ENCODE data around the gene ROBO1. TPM values are rescaled to one million over a fixed set of nuclear protein-coding genes. Genes with fewer than 3 reads are reported as not detected.

Gene ROBO1
- total RNA-seq, 1 donor from 2014 or later: 0.11 TPM

GRCh38 chr3:79019137-79019923 lies 748.5 kb downstream of the ROBO1 start:
- intact Hi-C loops (cut with micrococcal nuclease): no loop called here

GRCh38 chr3:79018671-79019136 lies 749.1 kb downstream of the ROBO1 start:
- intact Hi-C loops (cut with micrococcal nuclease): no loop called here

DNA sequence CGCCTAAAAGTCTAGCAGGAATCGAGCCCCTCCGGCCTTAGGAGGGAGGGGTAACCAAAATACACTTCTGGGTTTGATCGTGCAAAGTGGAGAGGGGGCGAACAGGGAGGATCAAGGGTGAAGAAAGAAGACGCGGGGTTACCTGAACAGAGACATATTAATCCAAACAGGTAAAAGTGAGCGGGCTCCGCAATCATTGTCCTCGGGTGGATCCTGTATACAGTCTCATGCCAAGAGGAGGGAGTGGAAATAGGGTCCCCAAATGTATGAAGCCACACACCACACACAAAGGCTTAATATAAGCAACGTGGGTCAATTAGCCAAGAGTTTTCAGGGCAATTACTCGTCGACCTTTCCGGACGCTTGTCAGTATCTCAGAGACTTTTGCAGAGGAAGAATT lies 749.5 kb downstream of the ROBO1 start:
- intact Hi-C loops (cut with micrococcal nuclease): no loop called here

DNA sequence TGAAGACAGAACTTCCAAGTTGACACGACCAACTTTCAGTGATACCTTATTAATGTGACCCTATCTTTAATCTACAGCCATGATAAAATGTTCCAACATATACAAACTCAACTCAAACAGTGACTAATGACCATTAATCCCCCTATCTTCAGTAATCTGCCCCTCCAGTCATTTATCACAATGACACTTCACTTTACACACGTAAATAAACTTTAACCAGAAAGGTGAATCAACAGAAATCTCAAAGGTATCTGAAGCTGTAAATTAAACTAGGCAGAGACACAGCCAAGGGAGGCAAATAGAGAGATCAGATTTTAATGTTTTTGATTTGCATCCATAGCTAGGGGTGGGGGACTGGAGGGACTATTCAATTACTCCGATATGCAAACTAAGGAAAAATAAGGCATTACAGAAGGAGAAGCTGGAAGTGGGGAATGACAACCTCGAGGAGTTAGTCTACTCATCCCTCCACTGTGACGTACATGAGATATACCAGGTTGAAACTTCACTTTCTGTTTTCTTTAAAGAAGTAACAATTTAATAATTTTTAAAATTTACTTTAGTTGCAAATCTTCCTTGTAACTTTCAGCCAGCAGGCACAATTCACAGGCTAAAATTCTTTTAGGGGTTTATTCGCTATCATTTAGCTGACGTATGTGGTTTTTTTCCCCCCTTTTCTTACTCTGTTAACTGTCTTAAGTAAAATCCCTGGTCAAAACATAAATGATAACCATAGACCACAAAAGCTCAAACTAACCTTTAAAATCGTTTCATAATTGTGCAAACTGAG lies 751.0 kb downstream of the ROBO1 start:
- intact Hi-C loops (cut with micrococcal nuclease): no loop called here

DNA sequence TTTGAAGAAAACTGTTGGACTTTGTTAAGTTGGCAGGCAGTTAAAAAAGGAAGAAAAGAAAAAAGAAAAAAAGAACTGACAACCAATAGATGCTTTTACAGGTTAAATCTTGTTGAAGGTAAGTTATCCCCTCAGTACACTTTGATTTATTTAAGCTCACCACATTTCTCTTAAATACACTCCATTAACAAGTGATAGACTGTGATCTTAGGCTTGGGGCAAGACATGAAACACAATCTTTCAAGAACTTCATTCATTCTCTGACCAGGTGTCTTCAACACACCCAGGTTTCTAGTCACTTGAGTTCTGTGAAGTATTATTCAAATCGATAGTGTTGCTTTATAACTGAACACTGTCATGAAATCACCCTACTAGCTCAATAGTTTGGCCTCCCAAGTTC lies 751.9 kb downstream of the ROBO1 start:
- intact Hi-C loops (cut with micrococcal nuclease): no loop called here

GRCh38 chr3:79012946-79013362 lies 754.8 kb downstream of the ROBO1 start:
- intact Hi-C loops (cut with micrococcal nuclease): no loop called here

GRCh38 chr3:79012530-79012913 lies 755.3 kb downstream of the ROBO1 start:
- intact Hi-C loops (cut with micrococcal nuclease): no loop called here

GRCh38 chr3:79011821-79012529 lies 755.8 kb downstream of the ROBO1 start:
- intact Hi-C loops (cut with micrococcal nuclease): no loop called here

DNA sequence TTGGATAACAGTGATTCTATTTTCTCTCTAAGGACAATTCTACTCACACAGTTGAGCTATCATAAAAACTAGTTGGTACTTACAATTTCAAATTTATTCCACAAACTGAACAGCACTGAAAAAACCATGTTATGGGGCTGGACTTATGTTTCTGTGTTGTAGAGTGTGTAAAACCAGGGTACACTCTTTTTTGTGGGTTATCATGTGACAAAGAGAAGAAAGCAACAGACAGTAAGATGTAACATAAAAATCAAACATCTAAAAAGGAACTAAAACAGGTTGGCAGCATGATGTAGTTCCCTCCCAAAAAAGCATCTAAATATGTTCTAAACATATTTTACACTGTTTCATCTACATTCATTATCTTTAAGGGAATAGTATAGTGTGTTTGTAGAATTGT lies 757.9 kb downstream of the ROBO1 start:
- intact Hi-C loops (cut with micrococcal nuclease): no loop called here

- intact Hi-C loops (cut with micrococcal nuclease): no loop called here
These were observed 761.7 kb downstream of the ROBO1 start for GRCh38 chr3:79006077-79006476.

GRCh38 chr3:79005084-79005483 lies 762.7 kb downstream of the ROBO1 start:
- intact Hi-C loops (cut with micrococcal nuclease): no loop called here

- intact Hi-C loops (cut with micrococcal nuclease): no loop called here
These were observed 763.8 kb downstream of the ROBO1 start for GRCh38 chr3:79003994-79004393.

GRCh38 chr3:79002465-79003372 lies 765.1 kb downstream of the ROBO1 start:
- intact Hi-C loops (cut with micrococcal nuclease): no loop called here

DNA sequence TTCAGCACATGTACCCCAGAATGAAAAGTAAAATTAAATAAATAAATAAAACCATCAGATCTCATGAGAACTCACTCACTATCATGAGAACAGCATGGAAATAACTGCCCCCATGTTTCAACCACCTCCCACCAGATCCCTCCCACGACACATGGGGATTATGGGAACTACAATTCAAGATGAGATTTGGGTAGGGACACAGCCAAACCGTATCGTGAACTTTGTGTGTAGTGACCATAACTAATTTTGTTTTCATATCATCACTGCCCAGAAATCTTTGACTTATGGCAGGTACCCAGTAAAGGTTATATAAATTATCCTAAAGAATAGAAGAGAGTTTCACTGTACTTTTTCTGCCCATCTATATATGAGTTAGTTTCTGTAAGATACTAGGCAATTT lies 766.5 kb downstream of the ROBO1 start:
- intact Hi-C loops (cut with micrococcal nuclease): no loop called here

DNA sequence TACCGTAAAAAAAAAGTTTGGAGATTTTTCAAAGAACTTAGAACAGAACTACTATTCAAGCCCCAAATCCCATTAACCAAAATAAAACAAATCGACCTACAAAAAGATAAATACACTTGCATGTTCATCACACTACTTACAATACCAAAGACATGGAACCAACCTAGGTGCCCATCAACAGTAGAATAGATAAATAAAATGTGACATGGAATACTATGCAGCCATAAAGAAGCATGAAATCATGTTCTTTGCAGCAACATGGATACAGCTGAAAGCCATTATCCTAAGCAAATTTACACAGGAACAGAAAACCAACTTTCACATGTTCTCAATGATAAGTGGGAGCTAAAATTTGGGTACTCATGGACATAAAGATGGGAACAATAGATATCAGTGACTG lies 768.7 kb downstream of the ROBO1 start:
- intact Hi-C loops (cut with micrococcal nuclease): no loop called here

DNA sequence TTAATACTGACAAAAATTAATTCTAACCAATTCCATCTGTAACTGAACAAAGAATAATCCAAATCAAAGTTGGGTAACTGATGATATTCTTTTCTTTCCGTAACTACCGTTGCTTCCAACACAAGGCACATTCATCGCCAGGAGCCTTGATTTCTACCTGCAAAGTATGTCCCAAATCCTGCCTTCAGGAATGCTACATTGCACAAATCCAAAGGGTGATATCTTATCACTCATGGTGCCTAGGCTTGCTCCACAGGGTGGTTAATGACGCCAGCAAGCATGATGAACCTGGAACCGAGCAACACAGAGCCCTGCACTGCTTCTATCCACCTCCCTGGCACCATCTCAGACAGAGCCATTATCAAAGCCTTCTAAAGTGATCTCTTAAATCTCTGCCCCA lies 772.7 kb downstream of the ROBO1 start:
- intact Hi-C loops (cut with micrococcal nuclease): no loop called here

- intact Hi-C loops (cut with micrococcal nuclease): no loop called here
These were observed 773.4 kb downstream of the ROBO1 start for GRCh38 chr3:78994174-78995027.

DNA sequence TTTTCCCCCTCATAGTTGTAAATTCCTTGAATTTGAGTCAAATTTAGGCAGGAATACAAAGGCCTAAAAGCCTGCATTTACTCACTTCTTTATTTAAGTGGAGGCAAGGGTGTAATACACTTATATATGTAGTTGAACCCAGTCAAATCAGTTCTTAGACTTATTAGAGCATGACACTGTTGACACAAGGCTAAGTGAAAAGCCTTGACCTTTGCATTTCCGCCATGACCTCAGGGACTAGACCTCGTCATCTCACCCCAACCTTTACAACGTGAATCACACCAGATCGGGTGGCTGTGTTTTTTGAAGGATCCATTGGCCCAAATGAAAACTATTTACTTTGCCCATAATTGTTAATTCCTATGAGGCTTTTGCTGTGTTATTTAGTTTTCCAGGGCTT lies 774.4 kb downstream of the ROBO1 start:
- intact Hi-C loops (cut with micrococcal nuclease): no loop called here

GRCh38 chr3:78992830-78993229 lies 775.0 kb downstream of the ROBO1 start:
- intact Hi-C loops (cut with micrococcal nuclease): no loop called here

GRCh38 chr3:78992400-78992799 lies 775.4 kb downstream of the ROBO1 start:
- intact Hi-C loops (cut with micrococcal nuclease): no loop called here

All from T-helper 2 cell treated with Interferon-gamma antibody and Interleukin-4, amounts not matched to agents 100 ng/mL and 5 ng/mL, for 36 hours (primary cell).